Measurements from ENCODE around the gene EIF1AD. TPM values are rescaled to one million over a fixed set of nuclear protein-coding genes. Genes with fewer than 3 reads are reported as not detected.

Gene EIF1AD
- total and polyA plus RNA-seq, 9 donors = 15.2 to 42.1 (median 30.2) TPM

- peak overlapping the region; percentile 99 for H3K4me3 ChIP-seq
- no peaks in the 10 kb centered on the region for H3K27me3 ChIP-seq
- no peak for TF ChIP-seq EP300 (IDR thresholded peaks at IDR 0.05)
- H3K4me1 ChIP-seq (ENCODE audit: insufficient read depth) = peaks cover 9% of the 10 kb centered on the region
- no peak for DNase-seq
- no peaks in the 10 kb centered on the region for H3K36me3 ChIP-seq
- H3K9me3 ChIP-seq = no peaks in the 10 kb centered on the region
- intact Hi-C loops (cut with DNase I) = loop anchor here in 2 of 4 donors (5.0 to 10.0 kb wide), 3 partner anchors 35 to 77 kb away; partner anchors contain the start of gene FIBP (in 2 of the 2)
- H3K27ac ChIP-seq = no peak overlapping the region
- WGBS, 3 donors = 4 to 7% (median 5%) methylated on average over 13 of the region's 13 CpGs
These were observed 39.8 kb downstream of the EIF1AD start for GRCh38 chr11:65962141-65962564.

GRCh38 chr11:65961267-65962140, 40.5 kb downstream of the EIF1AD start, which contains the start of gene SART1:
Gene SART1, plus strand, starts transcription at chr11:65961734. Its CDS starts 47 bp downstream, at chr11:65961781.
- intact Hi-C loops (cut with DNase I) = loop anchor here in 2 of 4 donors (5.0 to 10.0 kb wide), 3 partner anchors 36 to 77 kb away; partner anchors contain the start of gene FIBP (in 2 of the 2)
- H3K36me3 ChIP-seq = no peaks in the 10 kb centered on the region
- peaks cover 9% of the 10 kb centered on the region for H3K4me1 ChIP-seq (ENCODE audit: insufficient read depth)
- peak within 1 kb of the TSS; percentile 52 to 63 for H3K27ac ChIP-seq
- no peaks in the 10 kb centered on the region for H3K9me3 ChIP-seq
- no peaks in the 10 kb centered on the region for H3K27me3 ChIP-seq
- peak; percentile 96 to 98 (median 97) for DNase-seq
- peak within 1 kb of the TSS; percentile 99 for H3K4me3 ChIP-seq
- 0 to 1% (median 0%) methylated on average over 81 to 97 of the region's 97 CpGs for WGBS, 3 donors
- TF ChIP-seq, protein P1, sequence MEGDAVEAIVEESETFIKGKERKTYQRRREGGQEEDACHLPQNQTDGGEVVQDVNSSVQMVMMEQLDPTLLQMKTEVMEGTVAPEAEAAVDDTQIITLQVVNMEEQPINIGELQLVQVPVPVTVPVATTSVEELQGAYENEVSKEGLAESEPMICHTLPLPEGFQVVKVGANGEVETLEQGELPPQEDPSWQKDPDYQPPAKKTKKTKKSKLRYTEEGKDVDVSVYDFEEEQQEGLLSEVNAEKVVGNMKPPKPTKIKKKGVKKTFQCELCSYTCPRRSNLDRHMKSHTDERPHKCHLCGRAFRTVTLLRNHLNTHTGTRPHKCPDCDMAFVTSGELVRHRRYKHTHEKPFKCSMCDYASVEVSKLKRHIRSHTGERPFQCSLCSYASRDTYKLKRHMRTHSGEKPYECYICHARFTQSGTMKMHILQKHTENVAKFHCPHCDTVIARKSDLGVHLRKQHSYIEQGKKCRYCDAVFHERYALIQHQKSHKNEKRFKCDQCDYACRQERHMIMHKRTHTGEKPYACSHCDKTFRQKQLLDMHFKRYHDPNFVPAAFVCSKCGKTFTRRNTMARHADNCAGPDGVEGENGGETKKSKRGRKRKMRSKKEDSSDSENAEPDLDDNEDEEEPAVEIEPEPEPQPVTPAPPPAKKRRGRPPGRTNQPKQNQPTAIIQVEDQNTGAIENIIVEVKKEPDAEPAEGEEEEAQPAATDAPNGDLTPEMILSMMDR (IDR thresholded peaks at IDR 0.05) = peak in 1 of 3 donors; percentile 25
- peak; percentile 46 for TF ChIP-seq POLR2A (IDR thresholded peaks at IDR 0.05)
- no peak for TF ChIP-seq EP300 (IDR thresholded peaks at IDR 0.05)

- Histone ChIP-seq H3K27me3 (no peaks in the 10 kb centered on the region), H3K36me3 (no peaks in the 10 kb centered on the region), H3K27ac (peak overlapping the region; percentile 52 to 63), H3K4me1 (ENCODE audit: insufficient read depth) (peaks cover 9% of the 10 kb centered on the region), H3K9me3 (no peaks in the 10 kb centered on the region), H3K4me3 (peak overlapping the region; percentile 99)
- TF ChIP-seq, protein P1 (IDR thresholded peaks at IDR 0.05) = no peak
- TF ChIP-seq EP300 (IDR thresholded peaks at IDR 0.05) (no peak), POLR2A (IDR thresholded peaks at IDR 0.05) (no peak)
- intact Hi-C loops (cut with DNase I) = loop anchor here in 2 of 4 donors (5.0 to 10.0 kb wide), 3 partner anchors 36 to 76 kb away; partner anchors contain the start of gene FIBP (in 2 of the 2)
- peak in 2 of 5 donors; percentile 31 to 39 for DNase-seq
- WGBS, 3 donors = 34 to 41% (median 39%) methylated on average over 16 of the region's 16 CpGs
These were observed 41.1 kb downstream of the EIF1AD start for GRCh38 chr11:65960824-65961266.

DNA sequence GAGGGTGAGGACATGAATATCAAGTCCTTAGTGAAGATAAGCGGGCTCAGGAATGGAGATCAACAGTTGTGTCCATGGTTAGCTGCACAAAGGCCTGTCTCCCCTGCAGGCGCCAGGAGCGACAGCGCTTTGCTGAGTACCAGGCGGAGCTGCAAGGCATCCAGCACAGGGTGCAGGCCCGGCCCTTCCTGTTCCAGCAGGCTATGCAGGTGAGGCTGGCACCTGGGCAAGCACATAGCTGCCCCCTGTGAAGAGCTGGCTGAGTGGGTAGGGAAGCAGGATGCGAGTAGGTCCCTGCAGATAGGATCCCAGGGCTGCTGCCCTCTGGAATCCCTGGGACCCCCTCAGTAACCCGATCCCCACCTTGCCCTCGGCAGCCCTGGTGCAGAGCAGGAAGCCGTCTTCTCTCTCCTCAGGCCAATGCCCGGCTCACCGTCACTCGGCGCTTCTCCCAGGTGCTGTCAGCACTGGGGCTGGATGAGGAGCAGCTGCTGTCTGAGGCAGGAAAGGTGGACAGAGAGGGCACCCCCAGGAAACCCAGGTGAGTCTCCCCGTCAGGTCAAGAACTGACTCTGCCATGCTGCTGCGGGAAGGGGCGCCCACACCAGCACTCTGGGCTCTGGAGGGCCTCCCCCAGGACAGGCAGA, 43.1 kb downstream of the EIF1AD start:
- Histone ChIP-seq H3K4me1 (ENCODE audit: insufficient read depth) (peaks cover 9% of the 10 kb centered on the region), H3K9me3 (no peaks in the 10 kb centered on the region), H3K27me3 (no peaks in the 10 kb centered on the region), H3K27ac (no peak overlapping the region), H3K4me3 (no peak overlapping the region), H3K36me3 (no peaks in the 10 kb centered on the region)
- intact Hi-C loops (cut with DNase I) = loop anchor here in 1 of 4 donors (5.0 kb wide), 1 partner anchor 37 kb away; no protein-coding TSS in a partner anchor
- TF ChIP-seq, protein P1 (IDR thresholded peaks at IDR 0.05) = no peak
- no peak for TF ChIP-seq EP300 (IDR thresholded peaks at IDR 0.05)
- DNase-seq = no peak
- 55 to 71% (median 56%) methylated on average over 14 to 17 of the region's 17 CpGs for WGBS, 3 donors
